ENCODE measurements around the gene LONP1.

Gene LONP1

DNA sequence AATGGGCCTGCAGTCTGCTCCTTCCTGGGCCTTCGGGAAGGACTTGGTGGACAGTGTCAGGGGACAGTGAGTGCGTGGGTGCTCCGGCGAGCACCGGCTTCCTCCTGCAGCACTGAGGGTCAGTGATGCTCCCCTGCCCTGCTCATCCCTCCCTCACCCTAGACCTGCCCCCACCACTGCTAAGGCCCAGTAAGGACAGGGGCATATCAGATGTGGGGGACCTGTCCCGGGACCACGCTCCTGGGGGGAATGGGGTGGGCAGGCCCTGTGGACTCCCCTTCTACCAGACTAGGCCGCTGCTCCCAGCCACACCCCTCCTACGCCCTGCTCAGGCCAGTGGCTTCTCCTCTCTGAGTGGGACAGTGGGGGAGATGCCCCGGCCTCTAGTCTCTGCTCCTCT, 42.8 kb downstream of the LONP1 start:
- no peak for DNase-seq

DNA sequence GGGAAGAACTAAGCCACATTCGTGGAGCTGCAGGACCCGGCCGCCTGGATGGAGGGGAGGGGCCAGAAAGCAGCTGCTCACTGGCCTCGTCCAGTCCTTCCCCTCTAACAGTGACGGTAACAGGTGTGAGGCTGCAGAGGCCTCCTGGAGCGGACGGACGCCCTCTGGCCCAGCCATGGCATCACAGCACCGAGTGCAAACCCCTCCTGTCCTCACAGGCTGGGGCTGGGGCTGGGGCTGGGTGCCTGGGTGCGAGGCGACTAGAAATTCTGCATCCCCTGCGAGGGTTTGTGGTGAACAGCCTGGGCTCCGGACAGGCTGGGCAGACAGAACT, 43.2 kb downstream of the LONP1 start:
- DNase-seq: no peak

DNA sequence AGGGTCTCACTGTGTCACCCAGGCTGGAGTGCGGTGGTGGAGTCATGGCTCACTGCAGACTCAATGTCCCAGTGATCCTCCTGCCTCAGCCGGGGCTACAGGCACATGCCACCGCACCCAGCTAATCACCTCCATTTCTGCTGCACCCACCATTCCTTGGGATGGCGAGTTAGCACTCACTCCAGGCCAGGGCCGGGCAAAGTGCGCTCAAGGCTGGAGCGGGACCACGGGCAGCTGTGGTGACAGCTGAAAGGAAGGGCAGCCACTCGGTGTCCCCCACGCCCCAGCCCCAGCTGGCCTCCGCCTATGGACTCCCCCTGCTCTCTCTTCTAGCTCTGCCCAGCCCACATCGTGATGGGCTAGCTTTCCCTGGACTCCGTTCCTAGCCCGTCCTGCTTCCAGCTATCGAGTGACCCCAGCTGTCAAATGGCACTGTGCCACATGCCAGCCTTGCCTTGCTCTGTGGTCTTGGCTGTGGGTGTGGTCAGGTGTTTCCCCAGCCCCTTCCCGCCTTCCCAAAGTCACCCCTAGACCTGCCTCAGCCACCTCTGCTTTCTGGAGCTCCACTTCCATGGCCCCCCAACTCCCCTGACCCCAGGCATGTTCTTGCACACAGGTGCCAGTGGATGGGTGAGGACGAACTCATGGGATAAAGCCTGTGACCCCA, 43.7 kb downstream of the LONP1 start:
- DNase-seq: no peak

DNA sequence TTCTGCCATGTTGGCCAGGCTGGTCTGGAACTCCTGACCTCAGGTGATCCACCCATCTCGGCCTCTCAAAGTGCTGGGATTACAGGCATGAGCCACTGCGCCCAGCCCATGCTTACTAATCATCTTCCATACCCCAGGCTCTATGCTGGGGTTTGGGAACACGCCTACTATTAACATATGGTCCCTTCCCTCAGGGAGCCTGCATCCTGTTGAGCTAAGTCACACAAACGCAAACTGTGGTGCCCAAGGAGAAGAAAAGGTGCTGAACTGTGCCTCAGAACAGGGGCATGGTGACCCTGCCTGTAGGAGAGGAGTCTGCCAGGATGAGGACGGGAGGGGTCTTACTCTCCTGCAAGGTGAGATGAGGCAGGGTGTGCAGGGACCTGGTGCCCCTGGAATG, 45.2 kb downstream of the LONP1 start:
- no peak for DNase-seq

DNA sequence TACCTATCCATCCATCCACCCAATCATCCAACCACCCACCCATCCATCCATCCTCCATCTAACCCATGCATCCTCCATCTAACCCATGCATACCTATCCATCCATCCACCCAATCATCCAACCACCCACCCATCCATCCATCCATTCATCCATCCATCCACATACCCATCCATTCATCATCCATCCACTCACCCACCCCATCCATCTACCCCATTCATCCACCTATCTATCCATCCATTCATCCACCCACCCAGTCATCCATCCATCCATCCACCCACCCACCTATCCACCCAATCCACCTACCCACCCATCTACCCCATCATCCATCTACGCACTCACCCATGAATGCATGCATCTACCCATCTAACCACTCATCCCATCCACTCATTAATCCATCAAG, 46.2 kb downstream of the LONP1 start:
- DNase-seq: no peak

DNA sequence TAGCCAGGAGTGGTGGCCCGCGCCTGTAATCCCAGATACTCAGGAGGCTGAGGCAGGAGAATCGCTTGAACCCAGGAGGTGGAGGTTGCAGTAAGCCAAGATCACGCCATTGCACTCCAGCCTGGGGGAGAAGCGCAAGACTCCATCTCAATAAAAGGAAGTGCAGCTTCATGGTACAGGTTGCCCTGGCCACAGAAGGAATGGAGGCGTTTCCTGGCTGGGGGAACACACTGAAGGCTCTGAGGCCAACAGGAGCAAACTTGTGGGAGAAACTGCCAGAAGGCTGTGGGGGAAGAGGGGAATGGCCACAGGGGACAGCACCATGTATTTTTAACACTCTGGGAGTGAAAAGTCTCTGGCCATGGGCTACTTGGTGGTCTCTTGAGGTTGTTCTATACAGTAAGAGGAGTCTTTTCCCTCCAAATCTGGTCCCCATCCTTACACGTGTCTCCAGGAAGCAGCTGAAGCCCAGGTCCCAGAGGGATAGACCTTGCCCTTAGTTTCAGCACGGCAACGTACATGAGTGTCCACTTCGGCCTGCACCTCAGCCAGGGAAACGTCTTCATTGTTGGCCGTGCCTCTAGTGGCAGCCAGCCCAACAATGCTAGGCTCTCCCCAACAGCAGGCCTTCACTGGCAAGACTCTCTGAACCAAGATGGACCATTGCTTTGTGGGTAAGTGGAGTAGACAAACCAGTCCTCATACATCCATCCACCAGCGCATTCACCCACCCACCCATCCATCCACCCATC, 47.1 kb downstream of the LONP1 start:
- DNase-seq: no peak

DNA sequence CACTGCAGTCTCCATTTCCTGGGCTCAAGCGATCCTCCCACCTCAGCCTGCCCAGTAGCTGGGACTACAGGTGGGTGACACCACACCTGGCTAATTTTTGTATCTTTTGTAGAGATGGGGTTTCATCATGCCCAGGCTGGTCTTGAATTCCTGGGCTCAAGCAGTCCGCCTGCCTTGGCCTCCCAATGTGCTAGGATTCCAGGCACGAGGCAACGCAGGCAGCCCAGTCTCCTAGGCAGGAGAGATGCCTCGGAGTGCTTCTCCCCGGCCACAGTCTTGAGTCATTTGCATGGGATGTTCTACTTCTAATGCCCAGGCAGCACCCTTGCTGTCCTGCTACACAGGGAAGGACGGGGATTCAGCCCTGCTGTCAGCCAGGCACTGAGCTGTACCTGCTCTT, 48.3 kb downstream of the LONP1 start:
- DNase-seq: no peak

DNA sequence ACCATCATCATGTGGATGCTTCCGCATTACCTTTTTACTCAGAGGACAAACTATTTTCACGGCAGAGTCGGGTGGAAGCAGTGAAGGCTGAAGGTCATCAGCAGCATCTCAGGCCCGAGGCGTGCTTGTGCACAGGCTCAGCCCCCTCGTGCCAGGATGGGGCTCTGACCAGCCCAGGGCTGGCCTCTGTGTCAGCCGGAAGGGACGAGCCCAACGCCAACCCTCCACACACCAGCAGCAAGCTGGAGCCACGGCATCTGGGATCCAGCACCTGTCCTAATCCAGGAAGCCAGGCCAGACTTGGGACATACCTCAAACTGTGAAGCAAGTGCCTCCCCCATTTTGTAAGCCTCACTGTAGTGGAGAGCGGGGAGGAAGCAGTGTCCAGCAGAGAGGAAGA, 50.7 kb downstream of the LONP1 start:
- DNase-seq: no peak

DNA sequence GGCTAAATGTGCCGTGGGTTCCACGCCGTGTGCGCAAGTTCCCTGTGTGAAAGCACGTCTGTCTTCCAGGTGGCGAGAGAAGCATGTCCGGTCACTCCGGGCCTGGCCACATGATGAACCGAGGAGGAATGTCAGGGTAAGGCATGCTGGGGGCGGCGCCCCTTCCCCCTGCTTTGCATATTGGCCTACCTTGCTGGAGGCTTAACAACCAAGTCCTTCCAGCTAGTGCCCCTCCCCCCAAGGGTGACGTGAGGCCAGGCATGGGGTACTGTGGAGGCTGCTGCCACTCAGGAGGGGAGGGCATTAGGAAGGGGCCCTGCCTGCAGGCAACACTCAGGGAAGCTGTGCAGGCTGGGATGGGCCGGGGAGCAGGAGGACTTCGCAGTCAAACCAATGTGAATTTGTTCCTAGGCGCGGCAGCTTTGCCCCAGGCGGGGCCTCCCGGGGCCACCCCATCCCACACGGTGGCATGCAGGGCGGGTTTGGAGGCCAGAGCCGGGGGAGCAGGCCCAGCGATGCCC, 52.1 kb downstream of the LONP1 start:
- DNase-seq: no peak

DNA sequence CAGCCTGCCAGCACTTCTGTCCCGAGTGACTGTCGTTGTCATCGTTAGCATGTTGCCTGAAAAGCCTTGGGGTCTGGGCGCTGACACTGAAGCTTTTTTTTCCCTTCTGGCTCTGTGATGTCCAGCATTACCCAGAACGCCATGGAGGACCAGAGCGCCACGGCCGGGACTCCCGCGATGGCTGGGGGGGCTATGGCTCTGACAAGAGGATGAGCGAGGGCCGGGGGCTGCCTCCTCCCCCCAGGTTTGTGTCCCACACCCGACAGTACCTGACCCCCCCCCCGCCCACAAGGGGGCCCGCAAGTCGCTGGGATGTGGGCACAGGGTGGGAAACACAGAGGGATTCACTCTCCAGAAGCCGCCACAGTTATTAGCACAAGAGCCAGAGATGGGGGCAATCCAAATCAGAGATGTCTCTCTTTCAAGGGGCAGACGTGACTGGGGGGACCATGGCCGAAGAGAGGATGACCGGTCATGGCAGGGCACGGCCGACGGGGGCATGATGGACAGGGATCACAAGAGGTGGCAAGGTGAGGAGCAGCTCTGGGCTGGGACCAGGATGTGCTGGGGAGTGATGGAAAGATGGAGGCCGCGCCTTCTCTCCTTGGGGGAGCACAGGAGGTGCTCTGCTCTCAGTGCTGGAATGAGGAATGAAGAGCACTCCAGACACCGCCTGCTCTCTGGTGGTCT, 52.9 kb downstream of the LONP1 start:
- DNase-seq: no peak

DNA sequence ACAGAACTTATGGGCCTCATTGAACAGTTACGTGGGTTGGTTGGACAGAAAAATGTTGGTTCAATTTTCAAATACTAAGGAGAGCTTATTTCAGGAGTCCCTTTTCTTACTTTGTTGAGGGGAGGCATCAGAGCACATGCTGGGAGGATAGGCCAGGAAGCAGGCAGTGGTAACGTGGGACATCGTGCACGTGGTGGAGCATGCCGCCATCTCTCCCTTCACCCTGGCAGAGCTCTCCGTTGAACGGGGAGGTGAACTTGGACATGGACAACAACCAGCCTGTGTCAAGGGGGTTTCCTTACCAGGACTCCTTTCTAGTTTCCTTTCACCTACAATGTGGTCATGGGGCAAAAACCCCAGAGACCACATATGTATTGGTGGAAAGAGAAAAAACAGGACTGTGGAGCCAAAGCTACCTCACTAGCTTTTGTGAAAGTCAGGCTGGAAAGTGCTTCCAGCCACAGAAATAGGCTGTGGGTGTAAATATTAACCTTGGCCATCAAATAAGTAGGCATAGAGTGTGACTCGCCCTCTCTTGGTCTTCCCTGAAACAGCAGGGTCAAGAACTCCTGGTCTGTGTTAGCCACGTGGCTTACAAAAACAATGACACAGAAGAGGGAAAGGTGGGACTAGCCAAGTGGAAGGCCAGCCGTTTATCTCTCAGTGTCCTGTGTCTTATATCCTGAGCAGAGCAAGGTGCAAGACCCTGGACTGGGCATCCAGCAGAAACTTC, 54.0 kb downstream of the LONP1 start:
- no peak for DNase-seq

DNA sequence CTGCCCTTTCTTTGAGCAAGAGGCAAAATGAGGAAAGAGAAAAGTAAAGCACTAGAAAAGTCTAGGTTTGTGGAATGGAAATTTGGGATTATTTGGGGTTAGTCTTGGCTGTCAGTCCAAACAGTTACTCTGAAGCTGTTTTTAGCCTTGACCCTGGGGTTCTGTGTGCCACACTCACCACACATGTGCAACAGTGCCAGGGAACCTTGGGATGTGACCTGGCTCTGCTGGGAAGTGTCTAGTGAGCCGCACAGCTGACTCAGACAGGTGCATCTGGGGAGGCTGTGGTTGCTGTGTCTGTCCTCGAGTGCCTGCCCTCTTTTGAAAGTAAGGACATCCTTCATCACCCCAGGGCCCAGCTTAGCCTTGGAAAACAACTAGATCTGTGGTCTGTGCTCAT, 55.4 kb downstream of the LONP1 start:
- DNase-seq: no peak

DNA sequence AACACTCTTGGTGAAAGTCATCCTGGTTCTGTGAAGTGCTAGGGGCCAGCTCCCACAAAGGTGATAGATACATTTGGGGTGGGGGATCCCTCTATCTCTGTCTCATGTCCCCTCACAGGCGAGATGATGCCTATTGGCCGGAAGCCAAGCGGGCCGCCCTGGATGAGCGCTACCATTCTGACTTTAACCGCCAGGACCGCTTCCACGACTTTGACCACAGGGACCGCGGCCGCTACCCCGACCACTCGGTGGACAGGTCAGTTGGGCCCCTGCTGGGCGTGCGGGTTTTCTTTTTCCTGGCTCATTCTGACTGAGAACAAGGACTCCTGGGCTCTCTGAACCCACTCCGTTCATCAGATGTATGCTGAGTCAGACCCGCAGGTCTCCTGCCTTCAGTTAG, 56.0 kb downstream of the LONP1 start:
- DNase-seq: no peak

DNA sequence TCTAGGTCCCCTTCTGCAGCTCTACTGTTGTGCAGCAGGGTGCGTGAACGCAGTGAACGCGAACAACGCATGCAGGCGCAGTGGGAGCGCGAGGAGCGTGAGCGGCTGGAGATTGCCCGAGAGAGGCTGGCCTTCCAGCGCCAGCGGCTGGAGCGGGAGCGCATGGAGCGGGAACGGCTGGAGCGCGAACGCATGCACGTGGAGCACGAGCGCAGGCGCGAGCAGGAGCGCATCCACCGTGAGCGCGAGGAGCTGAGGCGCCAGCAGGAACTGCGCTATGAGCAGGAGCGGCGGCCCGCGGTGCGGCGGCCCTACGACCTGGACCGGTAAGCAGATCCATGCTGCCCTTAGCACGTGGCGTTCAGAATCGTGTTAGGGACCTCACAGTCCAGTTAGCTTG, 58.5 kb downstream of the LONP1 start:
- no peak for DNase-seq

DNA sequence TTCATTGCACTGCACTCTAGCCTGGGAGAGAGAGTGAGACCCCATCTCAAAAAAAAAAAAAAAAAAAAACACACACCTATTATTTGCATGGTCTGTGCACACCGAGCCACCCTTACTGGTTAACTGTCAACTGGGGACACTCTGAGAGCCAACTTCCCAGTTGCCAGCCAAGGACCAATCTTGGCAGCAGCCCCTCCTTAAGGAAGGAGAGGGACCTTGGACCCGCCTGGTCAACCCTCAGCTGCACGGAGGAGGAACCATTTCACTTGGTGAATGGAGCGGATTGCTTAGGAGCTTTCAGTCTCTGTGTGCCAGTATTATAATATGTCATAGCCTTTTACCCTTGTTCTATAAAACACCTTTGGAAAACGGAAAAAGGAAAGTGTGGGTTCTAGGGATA, 64.5 kb downstream of the LONP1 start:
- DNase-seq: no peak

DNA sequence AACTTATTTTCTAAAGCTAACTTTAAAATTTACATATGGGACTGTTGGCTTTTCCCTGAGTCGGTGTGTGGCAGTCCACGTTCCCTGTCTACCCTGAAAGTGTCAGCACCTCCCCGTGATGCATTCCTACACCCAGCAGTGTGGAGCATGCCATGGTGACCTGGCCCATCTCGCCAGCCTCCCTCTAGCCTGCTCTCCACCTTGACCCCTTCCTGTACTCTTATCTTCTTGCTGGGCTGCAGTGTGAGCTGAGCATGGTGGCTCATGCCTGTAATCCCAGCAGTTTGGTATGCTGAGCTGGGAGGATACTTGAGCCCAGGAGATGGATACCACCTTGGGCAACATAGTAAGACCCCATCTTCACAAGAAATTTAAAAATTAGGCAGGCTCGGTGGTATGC, 65.0 kb downstream of the LONP1 start:
- DNase-seq: no peak

DNA sequence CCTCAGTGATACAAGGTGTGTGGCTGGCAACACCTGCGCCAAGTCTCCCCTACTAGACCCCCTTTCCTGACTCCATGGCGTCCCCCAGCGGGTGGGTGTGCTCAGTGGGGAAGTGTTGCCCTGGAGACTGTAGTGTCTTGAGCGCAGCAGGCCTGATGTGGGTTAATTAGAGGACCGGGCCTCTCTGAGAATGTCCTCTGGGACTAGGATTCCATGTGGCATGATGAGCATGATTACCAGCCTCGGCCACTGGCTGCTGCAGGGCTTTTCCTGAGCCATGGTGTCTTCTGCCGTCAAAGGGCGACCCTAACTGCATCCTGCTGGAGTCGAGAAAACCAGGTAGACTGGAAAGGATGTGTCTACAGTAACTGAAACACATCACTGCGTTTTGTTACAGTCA, 67.7 kb downstream of the LONP1 start:
- no peak for DNase-seq

DNA sequence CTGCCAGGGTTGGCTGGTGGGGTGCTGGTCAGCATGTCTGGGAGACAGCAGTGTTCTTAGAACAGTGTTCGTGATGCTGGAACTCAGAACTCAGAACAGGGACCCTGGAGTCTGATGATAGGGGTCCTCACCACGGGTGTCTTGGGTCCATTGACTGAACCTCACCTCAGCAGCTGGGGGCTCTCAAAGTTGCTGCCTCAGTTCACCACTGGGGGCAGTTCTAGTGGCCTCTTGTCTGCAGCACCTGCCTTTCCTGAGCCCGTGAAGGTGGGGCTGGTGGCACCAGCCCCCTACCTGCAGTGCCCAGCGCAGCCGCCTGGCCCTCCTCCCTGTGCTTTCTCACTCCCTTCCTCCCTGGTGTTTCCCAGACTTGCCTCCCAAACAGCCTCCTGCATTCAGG, 68.6 kb downstream of the LONP1 start:
- DNase-seq: no peak

DNA sequence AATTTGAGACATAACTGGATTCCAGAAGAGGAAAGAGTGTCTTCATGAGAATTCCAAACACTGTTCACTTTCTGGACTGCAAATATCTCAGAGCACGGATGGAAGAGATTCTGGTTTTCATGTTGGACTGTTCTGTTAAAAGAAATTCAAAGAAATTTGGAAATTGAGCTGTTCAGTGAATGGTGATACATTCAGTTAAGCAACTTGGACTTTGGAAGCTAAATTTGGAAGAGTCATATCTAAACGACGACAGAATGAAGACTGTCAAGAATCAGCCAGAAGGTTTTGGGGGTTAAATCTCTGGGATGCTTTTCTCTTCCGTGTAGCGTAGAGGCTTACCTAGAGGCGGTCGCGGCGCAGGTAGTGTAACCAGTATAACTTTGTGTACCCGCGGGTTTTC, 71.5 kb downstream of the LONP1 start:
- DNase-seq: no peak

DNA sequence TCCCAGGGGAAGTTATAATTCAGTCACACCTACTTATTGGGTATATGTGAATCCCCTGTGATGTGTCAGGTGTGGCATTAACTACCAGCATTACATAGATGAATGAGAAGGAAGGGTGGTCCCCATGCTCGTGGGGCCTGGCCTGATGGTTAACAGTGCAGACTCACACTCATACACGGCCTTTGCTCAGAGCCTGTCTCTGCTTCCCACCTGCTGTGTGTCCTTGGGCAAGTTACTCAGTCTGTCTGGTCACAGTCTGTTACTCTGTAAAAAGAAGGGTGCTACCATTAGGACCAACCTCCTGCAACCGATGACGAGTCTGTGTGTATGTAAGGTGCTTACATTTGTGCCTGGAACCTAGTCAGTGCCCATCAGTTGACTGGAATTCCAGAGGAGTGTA, 73.2 kb downstream of the LONP1 start:
- DNase-seq: no peak

DNA sequence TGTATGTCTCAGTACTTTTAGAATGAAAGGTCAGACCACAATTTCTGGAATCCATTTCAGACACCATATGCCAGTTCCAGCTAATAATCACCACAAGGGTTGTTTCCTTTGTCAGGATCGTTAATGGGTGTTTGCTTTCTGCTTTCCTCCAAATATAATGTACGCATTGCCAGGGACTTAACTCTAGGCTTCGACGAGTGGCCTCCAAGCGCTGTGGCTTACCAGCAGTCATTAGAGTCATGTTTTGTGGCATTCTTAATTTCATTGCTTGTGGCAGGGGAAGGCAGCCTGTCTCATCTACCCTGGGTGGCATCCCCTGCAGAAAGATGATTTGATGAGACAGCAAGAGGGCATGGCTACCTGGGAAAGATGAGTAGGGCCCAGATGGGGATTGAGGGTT, 74.5 kb downstream of the LONP1 start:
- no peak for DNase-seq

DNA sequence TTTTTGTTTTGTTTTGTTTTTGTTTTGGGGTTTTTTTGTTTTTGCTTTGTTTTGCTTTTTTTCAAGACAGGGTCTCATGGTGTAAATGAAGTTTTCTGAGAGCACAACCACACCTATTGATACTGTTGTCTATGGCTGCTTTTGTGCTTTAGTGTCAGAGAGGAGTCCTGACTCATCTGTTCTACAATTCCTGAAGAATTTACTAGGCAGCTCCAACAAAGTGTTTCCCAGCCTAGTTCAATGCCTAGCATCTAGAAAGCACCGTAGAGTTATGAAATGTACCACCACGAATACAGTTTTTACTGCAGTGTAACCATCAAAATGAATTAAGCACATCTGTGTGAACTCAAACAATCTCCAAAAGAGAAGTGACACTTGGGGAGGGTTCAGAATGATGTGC, 75.9 kb downstream of the LONP1 start:
- DNase-seq: no peak

DNA sequence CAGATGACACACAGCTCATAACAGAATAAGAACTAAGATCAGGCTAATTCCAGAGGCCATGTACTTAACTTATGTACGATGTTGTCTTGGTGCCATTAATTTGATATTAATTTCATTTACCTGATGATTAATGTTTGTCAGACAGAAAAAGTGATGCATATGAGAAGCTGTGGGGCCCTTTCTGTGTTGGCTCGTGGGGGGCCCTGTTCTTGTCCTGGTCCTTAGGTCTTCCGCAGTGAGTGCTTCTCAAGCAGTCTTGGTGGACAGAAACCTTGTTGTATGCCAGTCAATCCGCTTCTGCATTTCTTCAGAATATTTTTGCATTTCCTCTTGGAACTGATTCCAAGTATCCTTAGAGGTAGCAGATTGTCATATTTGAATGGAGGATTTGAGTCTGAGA, 76.9 kb downstream of the LONP1 start:
- no peak for DNase-seq

DNA sequence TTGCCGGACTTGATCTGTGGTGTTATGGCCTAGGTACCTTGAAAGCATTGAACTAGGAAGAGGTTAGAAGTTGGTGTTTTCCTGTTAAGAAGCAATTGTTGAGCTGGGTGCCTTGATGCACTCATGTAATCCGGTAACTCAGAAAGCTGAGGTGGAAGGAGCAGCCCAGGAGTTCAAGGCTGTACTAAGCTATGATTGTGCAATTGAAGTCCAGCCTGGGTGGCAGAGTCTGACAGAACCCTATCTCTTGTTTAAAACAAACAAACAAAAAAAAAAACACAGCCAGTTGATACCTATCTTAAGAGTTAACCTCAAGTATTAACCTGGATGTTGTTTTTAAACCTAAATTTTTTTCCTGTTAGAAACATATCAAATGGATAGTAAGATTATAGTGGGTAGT, 77.7 kb downstream of the LONP1 start:
- DNase-seq: no peak
